ENCODE data around the gene CD40LG. TPM values are rescaled to one million over a fixed set of nuclear protein-coding genes. Genes with fewer than 3 reads are reported as not detected.

CD40LG gene
- total RNA-seq, 1 experiment from 2014 or later: not detected

- intact Hi-C loops (cut with micrococcal nuclease; ENCODE audit: unreplicated experiment): no loop called here
- Histone ChIP-seq H3K79me2 (ENCODE audit: low read depth) (no peaks in the 10 kb centered on the region), H4K20me1 (ENCODE audit: insufficient read depth) (no peaks in the 10 kb centered on the region), H3K27ac (no peak overlapping the region), H3K4me2 (no peak overlapping the region), H3K9me3 (ENCODE audit: insufficient read depth, low read depth) (no peaks in the 10 kb centered on the region; the same call in 1 of the 2 replicates), H3K4me3 (no peak overlapping the region), H3F3A (ENCODE audit: insufficient read depth, low read depth) (no peaks in the 10 kb centered on the region), H3K36me3 (ENCODE audit: low read depth) (no peaks in the 10 kb centered on the region), H3K9me2 (ENCODE audit: insufficient read depth) (no peaks in the 10 kb centered on the region), H3K4me1 (replicated peaks; ENCODE audit: insufficient read depth) (no peaks in the 10 kb centered on the region), H2AFZ (no peak overlapping the region), H3K27me3 (ENCODE audit: insufficient read depth, low read depth) (peaks cover 19% of the 10 kb centered on the region)
- CTCF ChIA-PET: no interaction called here
- POLR2A ChIA-PET (ENCODE audit: unreplicated experiment): no interaction called here
- no peak for TF ChIP-seq CTCF (conservative IDR thresholded peaks at IDR 0.05)
- TF ChIP-seq EZH2 (IDR thresholded peaks at IDR 0.05; ENCODE audit: low read depth): no peak
- no peak for DNase-seq
- no TSS peak for BruUV-seq (replicated peaks)
These were observed 2.9 kb downstream of the CD40LG start for GRCh38 chrX:136650811-136651210.

GRCh38 chrX:136652822-136653723, 5.1 kb downstream of the CD40LG start:
- POLR2A ChIA-PET (ENCODE audit: unreplicated experiment): no interaction called here
- Histone ChIP-seq H4K20me1 (ENCODE audit: insufficient read depth) (no peaks in the 10 kb centered on the region), H3K9me2 (ENCODE audit: insufficient read depth) (no peaks in the 10 kb centered on the region), H3K4me3 (no peak overlapping the region), H2AFZ (no peak overlapping the region), H3K27me3 (ENCODE audit: insufficient read depth, low read depth) (peaks cover 38% of the 10 kb centered on the region), H3K4me1 (replicated peaks; ENCODE audit: insufficient read depth) (no peaks in the 10 kb centered on the region), H3F3A (ENCODE audit: insufficient read depth, low read depth) (no peaks in the 10 kb centered on the region), H3K27ac (no peak overlapping the region), H3K9me3 (ENCODE audit: insufficient read depth, low read depth) (no peaks in the 10 kb centered on the region; the same call in 1 of the 2 replicates), H3K36me3 (ENCODE audit: low read depth) (no peaks in the 10 kb centered on the region), H3K4me2 (no peak overlapping the region), H3K79me2 (ENCODE audit: low read depth) (no peaks in the 10 kb centered on the region)
- DNase-seq: no peak
- CTCF ChIA-PET: no interaction called here
- TF ChIP-seq CTCF (conservative IDR thresholded peaks at IDR 0.05) (no peak), EZH2 (IDR thresholded peaks at IDR 0.05; ENCODE audit: low read depth) (no peak)
- BruUV-seq (replicated peaks): no TSS peak
- intact Hi-C loops (cut with micrococcal nuclease; ENCODE audit: unreplicated experiment): no loop called here

- Histone ChIP-seq H3K4me1 (replicated peaks; ENCODE audit: insufficient read depth) (no peaks in the 10 kb centered on the region), H3K27ac (no peak overlapping the region), H3F3A (ENCODE audit: insufficient read depth, low read depth) (no peaks in the 10 kb centered on the region), H3K4me3 (no peak overlapping the region), H2AFZ (no peak overlapping the region), H3K9me3 (ENCODE audit: insufficient read depth, low read depth) (no peaks in the 10 kb centered on the region; the same call in 1 of the 2 replicates), H3K27me3 (ENCODE audit: insufficient read depth, low read depth) (peaks cover 41% of the 10 kb centered on the region), H4K20me1 (ENCODE audit: insufficient read depth) (no peaks in the 10 kb centered on the region), H3K9me2 (ENCODE audit: insufficient read depth) (no peaks in the 10 kb centered on the region), H3K4me2 (no peak overlapping the region), H3K79me2 (ENCODE audit: low read depth) (no peaks in the 10 kb centered on the region), H3K36me3 (ENCODE audit: low read depth) (no peaks in the 10 kb centered on the region)
- ChIA-PET POLR2A (ENCODE audit: unreplicated experiment) (no interaction called here), CTCF (no interaction called here)
- DNase-seq: no peak
- no TSS peak for BruUV-seq (replicated peaks)
- TF ChIP-seq EZH2 (IDR thresholded peaks at IDR 0.05; ENCODE audit: low read depth): no peak
- no peak for TF ChIP-seq CTCF (conservative IDR thresholded peaks at IDR 0.05)
- intact Hi-C loops (cut with micrococcal nuclease; ENCODE audit: unreplicated experiment): no loop called here
These were observed 8.5 kb downstream of the CD40LG start for GRCh38 chrX:136656361-136656964.

Data from PC-9 (cell line).